ENCODE data around the gene ACSF3.

DNA sequence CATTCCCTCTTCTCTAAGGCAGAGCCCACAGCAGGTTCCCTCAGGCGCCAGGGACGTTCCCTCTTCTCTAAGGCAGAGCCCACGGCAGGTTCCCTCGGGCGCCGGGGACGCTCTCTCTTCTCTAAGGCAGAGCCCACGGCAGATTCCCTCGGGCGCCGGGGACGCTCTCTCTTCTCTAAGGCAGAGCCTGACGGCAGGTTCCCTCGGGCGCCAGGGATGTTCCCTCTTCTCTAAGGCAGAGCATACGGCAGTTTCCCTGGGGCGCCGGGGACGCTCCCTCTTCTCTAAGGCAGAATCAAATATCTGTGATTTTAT lies 24.3 kb downstream of the ACSF3 start:
- TF ChIP-seq, protein P1, sequence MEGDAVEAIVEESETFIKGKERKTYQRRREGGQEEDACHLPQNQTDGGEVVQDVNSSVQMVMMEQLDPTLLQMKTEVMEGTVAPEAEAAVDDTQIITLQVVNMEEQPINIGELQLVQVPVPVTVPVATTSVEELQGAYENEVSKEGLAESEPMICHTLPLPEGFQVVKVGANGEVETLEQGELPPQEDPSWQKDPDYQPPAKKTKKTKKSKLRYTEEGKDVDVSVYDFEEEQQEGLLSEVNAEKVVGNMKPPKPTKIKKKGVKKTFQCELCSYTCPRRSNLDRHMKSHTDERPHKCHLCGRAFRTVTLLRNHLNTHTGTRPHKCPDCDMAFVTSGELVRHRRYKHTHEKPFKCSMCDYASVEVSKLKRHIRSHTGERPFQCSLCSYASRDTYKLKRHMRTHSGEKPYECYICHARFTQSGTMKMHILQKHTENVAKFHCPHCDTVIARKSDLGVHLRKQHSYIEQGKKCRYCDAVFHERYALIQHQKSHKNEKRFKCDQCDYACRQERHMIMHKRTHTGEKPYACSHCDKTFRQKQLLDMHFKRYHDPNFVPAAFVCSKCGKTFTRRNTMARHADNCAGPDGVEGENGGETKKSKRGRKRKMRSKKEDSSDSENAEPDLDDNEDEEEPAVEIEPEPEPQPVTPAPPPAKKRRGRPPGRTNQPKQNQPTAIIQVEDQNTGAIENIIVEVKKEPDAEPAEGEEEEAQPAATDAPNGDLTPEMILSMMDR (IDR thresholded peaks at IDR 0.05), result no peak
- TF ChIP-seq EZH2phosphoT487 (IDR thresholded peaks at IDR 0.05) (no peak), EZH2 (IDR thresholded peaks at IDR 0.05) (no peak)

All from neural progenitor cell (in vitro differentiated cells).